ENCODE data around the gene GCNT1. TPM values are rescaled to one million over a fixed set of nuclear protein-coding genes. Genes with fewer than 3 reads are reported as not detected.

GCNT1 gene
- total and polyA plus RNA-seq, 2 experiments from 2014 or later = 0.22 to 0.66 TPM

DNA sequence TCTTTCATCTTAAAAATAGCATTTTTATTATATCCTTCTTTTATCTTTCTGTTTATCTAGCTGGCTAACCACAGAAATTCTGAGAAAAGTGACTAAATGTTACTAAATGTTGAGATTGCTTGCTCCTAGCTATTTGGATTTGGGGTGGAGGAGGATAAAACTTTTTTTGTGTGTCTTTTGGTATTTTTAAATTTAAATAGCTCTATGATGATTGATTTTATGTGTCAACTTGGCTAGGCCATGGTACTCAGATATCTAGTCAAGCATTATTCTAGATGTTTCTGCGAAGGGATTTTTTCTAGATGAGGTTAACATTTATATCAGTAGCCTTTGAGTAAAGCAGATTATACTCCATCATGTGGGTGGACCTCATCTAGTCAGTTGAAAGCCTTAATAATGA lies 75.0 kb downstream of the GCNT1 start:
- no peak overlapping the region for H3K4me3 ChIP-seq
- peak in 1 of 2 donors; percentile 17 for DNase-seq (ENCODE audit: low read depth in 1 of 2, low spot score in 1 of 2)
- H3K4me1 ChIP-seq (ENCODE audit: low read depth) = no peaks in the 10 kb centered on the region
- no peaks in the 10 kb centered on the region for H3K36me3 ChIP-seq
- TF ChIP-seq, protein P1, sequence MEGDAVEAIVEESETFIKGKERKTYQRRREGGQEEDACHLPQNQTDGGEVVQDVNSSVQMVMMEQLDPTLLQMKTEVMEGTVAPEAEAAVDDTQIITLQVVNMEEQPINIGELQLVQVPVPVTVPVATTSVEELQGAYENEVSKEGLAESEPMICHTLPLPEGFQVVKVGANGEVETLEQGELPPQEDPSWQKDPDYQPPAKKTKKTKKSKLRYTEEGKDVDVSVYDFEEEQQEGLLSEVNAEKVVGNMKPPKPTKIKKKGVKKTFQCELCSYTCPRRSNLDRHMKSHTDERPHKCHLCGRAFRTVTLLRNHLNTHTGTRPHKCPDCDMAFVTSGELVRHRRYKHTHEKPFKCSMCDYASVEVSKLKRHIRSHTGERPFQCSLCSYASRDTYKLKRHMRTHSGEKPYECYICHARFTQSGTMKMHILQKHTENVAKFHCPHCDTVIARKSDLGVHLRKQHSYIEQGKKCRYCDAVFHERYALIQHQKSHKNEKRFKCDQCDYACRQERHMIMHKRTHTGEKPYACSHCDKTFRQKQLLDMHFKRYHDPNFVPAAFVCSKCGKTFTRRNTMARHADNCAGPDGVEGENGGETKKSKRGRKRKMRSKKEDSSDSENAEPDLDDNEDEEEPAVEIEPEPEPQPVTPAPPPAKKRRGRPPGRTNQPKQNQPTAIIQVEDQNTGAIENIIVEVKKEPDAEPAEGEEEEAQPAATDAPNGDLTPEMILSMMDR (IDR thresholded peaks at IDR 0.05; ENCODE audit: low read depth, low read length) = no peak
- no peaks in the 10 kb centered on the region for H3K27me3 ChIP-seq
- no peaks in the 10 kb centered on the region for H3K9me3 ChIP-seq (ENCODE audit: low read depth)
- no peak overlapping the region for H3K27ac ChIP-seq

DNA sequence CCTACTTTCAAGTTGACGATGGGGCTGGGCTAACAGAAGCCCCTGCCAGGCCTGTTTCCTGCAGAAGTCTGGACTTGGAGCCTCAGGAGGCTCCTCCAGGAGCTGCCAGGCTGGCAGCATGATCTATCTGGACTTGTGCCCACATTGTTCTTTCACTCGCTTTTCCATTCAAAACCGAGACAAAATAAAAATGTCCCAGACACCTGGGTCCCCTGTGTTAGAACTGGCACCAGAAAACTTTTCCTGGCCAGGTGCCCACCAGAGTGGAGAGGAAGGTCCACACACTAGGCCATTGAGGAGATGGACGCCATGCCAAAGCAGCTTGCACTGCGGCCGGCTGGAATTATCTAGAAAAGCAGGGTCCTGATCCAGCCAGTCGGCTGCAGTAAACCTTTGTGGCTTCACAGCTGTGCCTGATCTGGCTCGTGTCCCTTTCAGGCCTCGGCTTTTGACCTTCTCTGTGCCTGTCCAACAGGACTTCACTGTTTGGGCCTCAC lies 78.2 kb downstream of the GCNT1 start:
- Histone ChIP-seq H3K9me3 (ENCODE audit: low read depth) (no peaks in the 10 kb centered on the region), H3K27ac (no peak overlapping the region), H3K36me3 (no peaks in the 10 kb centered on the region), H3K27me3 (no peaks in the 10 kb centered on the region), H3K4me3 (no peak overlapping the region), H3K4me1 (ENCODE audit: low read depth) (no peaks in the 10 kb centered on the region)
- TF ChIP-seq, protein P1 (IDR thresholded peaks at IDR 0.05; ENCODE audit: low read depth, low read length) = no peak
- DNase-seq (ENCODE audit: low read depth in 1 of 2, low spot score in 1 of 2) = peak in 1 of 2 donors; percentile 30

DNA sequence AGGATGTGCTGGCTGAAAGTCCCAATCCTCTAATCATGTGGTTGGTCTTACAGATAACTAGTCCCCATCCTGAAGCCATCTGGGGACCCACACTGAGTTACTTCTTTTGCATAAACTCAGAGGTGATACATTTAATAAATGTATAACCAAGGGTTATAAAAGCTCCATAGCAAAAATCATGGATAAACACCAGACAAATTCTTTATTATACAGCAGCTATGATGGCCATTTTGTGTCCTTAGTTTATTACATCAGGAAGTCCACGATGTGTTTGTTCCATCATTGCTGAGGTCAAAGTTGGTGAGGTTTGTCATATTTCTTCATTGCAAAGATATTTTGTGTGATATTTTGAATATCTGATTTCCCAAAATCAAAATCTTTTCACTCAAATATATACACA lies 80.2 kb downstream of the GCNT1 start:
- no peaks in the 10 kb centered on the region for H3K9me3 ChIP-seq (ENCODE audit: low read depth)
- no peaks in the 10 kb centered on the region for H3K4me1 ChIP-seq (ENCODE audit: low read depth)
- DNase-seq (ENCODE audit: low read depth in 1 of 2, low spot score in 1 of 2) = no peak
- no peaks in the 10 kb centered on the region for H3K36me3 ChIP-seq
- no peak overlapping the region for H3K4me3 ChIP-seq
- H3K27ac ChIP-seq = no peak overlapping the region
- TF ChIP-seq, protein P1 (IDR thresholded peaks at IDR 0.05; ENCODE audit: low read depth, low read length) = no peak
- no peaks in the 10 kb centered on the region for H3K27me3 ChIP-seq

DNA sequence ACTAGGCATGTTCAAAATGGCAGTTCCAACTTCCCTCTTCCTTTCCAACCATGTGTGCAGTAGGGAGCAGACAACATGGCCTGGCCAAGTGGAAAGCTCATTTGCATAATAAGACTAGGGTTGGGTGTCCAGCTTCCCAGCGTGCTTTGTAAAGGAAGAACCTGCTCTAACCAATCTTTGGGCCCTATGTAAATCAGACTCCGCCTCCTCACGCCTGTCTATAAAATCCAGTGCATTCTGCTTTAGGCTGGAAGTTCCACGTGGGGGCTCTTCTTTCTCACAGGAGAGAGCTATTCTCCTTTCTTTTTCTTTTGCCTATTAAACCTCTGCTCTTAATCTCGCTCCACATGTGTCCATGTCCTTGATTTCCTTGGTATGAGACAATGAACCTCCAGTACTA lies 83.4 kb downstream of the GCNT1 start:
- Histone ChIP-seq H3K36me3 (no peaks in the 10 kb centered on the region), H3K27ac (no peak overlapping the region), H3K9me3 (ENCODE audit: low read depth) (no peaks in the 10 kb centered on the region), H3K4me3 (no peak overlapping the region), H3K27me3 (no peaks in the 10 kb centered on the region), H3K4me1 (ENCODE audit: low read depth) (no peaks in the 10 kb centered on the region)
- no peak for DNase-seq (ENCODE audit: low read depth in 1 of 2, low spot score in 1 of 2)
- TF ChIP-seq, protein P1 (IDR thresholded peaks at IDR 0.05; ENCODE audit: low read depth, low read length) = no peak

DNA sequence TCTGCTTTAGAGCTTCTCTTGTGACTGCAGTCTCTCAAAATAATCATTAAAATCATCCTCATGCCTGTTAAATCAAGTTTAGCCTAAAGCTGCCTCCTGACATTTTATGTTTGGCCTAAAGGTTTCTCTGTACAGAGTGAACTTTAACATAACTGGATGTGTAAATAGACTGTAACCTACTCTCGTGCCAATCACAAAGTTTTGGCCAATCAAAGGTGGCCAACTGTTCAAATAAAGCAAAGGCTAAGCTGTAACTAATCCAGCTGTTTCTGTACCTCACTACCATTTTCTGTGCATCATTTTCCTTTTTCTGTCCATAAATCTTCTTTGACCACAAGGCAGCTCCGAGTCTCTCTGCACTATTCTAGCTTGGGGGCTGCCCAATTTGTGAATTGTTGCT lies 86.2 kb downstream of the GCNT1 start:
- no peaks in the 10 kb centered on the region for H3K4me1 ChIP-seq (ENCODE audit: low read depth)
- H3K27me3 ChIP-seq = no peaks in the 10 kb centered on the region
- H3K27ac ChIP-seq = no peak overlapping the region
- H3K36me3 ChIP-seq = no peaks in the 10 kb centered on the region
- no peak for DNase-seq (ENCODE audit: low read depth in 1 of 2, low spot score in 1 of 2)
- no peaks in the 10 kb centered on the region for H3K9me3 ChIP-seq (ENCODE audit: low read depth)
- H3K4me3 ChIP-seq = no peak overlapping the region
- TF ChIP-seq, protein P1 (IDR thresholded peaks at IDR 0.05; ENCODE audit: low read depth, low read length) = no peak

DNA sequence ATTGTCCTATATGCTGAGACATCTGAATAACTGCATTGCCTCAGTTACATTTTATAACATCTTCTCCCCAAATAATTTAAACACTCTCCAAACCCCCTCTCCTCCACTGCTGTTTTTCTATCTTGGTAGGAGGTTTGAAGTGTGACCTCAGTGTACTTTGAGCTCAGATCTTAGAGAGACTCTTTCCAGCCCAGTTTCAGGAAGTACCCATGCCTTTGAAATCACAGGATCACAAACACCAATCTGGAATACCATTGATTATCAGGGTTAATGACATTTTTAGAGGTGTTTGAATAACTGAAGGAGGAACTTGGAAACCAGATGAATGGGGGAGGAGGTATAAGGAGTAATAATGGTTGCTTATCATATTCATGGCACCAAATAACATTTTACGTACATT lies 93.2 kb downstream of the GCNT1 start:
- Histone ChIP-seq H3K4me1 (ENCODE audit: low read depth) (no peaks in the 10 kb centered on the region), H3K4me3 (no peak overlapping the region), H3K9me3 (ENCODE audit: low read depth) (no peaks in the 10 kb centered on the region), H3K27ac (no peak overlapping the region), H3K27me3 (no peaks in the 10 kb centered on the region), H3K36me3 (no peaks in the 10 kb centered on the region)
- TF ChIP-seq, protein P1 (IDR thresholded peaks at IDR 0.05; ENCODE audit: low read depth, low read length) = no peak
- DNase-seq (ENCODE audit: low read depth in 1 of 2, low spot score in 1 of 2) = no peak

All from cardiac muscle cell (in vitro differentiated cells and primary cell).